ENCODE measurements around the gene LMOD1.

Gene LMOD1

GRCh38 chr1:201925981-201926645, 20.2 kb downstream of the LMOD1 start:
- H3K36me3 ChIP-seq (replicated peaks; ENCODE audit: low read depth, low read length) = no peaks in the 10 kb centered on the region
- no peak overlapping the region for H3K4me3 ChIP-seq (ENCODE audit: low read length)
- H3K27ac ChIP-seq (ENCODE audit: low read length) = no peak overlapping the region

DNA sequence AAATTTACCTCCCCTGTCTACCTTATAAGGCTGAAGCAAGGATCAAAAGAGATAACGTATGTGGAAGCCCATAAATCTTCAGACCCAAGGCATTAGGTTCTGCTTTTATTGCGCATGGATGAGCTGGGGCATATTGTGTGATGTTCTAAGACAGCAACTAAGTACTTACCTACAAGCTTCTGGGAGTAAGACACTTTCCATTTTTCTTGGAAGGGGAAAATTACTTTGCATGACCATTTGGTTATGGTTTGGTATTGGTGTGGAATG, 21.1 kb downstream of the LMOD1 start:
- Histone ChIP-seq H3K4me3 (ENCODE audit: low read length) (no peak overlapping the region), H3K27ac (ENCODE audit: low read length) (no peak overlapping the region), H3K27me3 (ENCODE audit: low read depth, low read length) (peaks cover 11% of the 10 kb centered on the region), H2AFZ (ENCODE audit: low read depth, low read length) (no peak overlapping the region), H3K36me3 (replicated peaks; ENCODE audit: low read depth, low read length) (no peaks in the 10 kb centered on the region), H3K4me2 (ENCODE audit: low read length) (no peak overlapping the region), H3K4me1 (ENCODE audit: low read length) (peaks cover 4% of the 10 kb centered on the region; the same call in 1 of the 2 replicates), H4K20me1 (ENCODE audit: insufficient read depth, low read length) (no peaks in the 10 kb centered on the region), H3K9ac (ENCODE audit: low read length) (no peak overlapping the region), H3K9me3 (ENCODE audit: insufficient read depth, low read length) (no peaks in the 10 kb centered on the region), H3K79me2 (ENCODE audit: low read length) (no peaks in the 10 kb centered on the region)
- TF ChIP-seq EZH2phosphoT487 (IDR thresholded peaks at IDR 0.05; ENCODE audit: low read depth) (no peak), CTCF (IDR thresholded peaks at IDR 0.05; ENCODE audit: low read depth, low read length) (no peak)

More at GRCh38 chr1:201925981-201926645, 20.2 kb downstream of the LMOD1 start:
- Histone ChIP-seq H3K4me1 (ENCODE audit: low read length) (peaks cover 4% of the 10 kb centered on the region; the same call in 1 of the 2 replicates), H3K27me3 (ENCODE audit: low read depth, low read length) (peaks cover 20% of the 10 kb centered on the region), H3K9me3 (ENCODE audit: insufficient read depth, low read length) (no peaks in the 10 kb centered on the region), H2AFZ (ENCODE audit: low read depth, low read length) (no peak overlapping the region), H3K9ac (ENCODE audit: low read length) (no peak overlapping the region), H3K4me2 (ENCODE audit: low read length) (no peak overlapping the region), H3K79me2 (ENCODE audit: low read length) (no peaks in the 10 kb centered on the region), H4K20me1 (ENCODE audit: insufficient read depth, low read length) (no peaks in the 10 kb centered on the region)
- TF ChIP-seq EZH2phosphoT487 (IDR thresholded peaks at IDR 0.05; ENCODE audit: low read depth) = no peak

- H3K9me3 ChIP-seq (ENCODE audit: insufficient read depth, low read length) = no peaks in the 10 kb centered on the region
- peaks cover 4% of the 10 kb centered on the region; the same call in 1 of the 2 replicates for H3K4me1 ChIP-seq (ENCODE audit: low read length)
- TF ChIP-seq EZH2phosphoT487 (IDR thresholded peaks at IDR 0.05; ENCODE audit: low read depth) = no peak
- TF ChIP-seq CTCF (IDR thresholded peaks at IDR 0.05; ENCODE audit: low read depth, low read length) = no peak
- no peaks in the 10 kb centered on the region for H4K20me1 ChIP-seq (ENCODE audit: insufficient read depth, low read length)
- H3K4me3 ChIP-seq (ENCODE audit: low read length) = no peak overlapping the region
- no peaks in the 10 kb centered on the region for H3K36me3 ChIP-seq (replicated peaks; ENCODE audit: low read depth, low read length)
- H2AFZ ChIP-seq (ENCODE audit: low read depth, low read length) = 0 out of 2 replicates have a peak overlapping the region, but pooled peaks have one; percentile 31
- H3K9ac ChIP-seq (ENCODE audit: low read length) = no peak overlapping the region
- H3K27ac ChIP-seq (ENCODE audit: low read length) = no peak overlapping the region
- no peaks in the 10 kb centered on the region for H3K79me2 ChIP-seq (ENCODE audit: low read length)
- H3K4me2 ChIP-seq (ENCODE audit: low read length) = no peak overlapping the region
- H3K27me3 ChIP-seq (ENCODE audit: low read depth, low read length) = peaks cover 7% of the 10 kb centered on the region; the same call in 1 of the 2 replicates
Observed at GRCh38 chr1:201921952-201922558, 24.3 kb downstream of the LMOD1 start.

DNA sequence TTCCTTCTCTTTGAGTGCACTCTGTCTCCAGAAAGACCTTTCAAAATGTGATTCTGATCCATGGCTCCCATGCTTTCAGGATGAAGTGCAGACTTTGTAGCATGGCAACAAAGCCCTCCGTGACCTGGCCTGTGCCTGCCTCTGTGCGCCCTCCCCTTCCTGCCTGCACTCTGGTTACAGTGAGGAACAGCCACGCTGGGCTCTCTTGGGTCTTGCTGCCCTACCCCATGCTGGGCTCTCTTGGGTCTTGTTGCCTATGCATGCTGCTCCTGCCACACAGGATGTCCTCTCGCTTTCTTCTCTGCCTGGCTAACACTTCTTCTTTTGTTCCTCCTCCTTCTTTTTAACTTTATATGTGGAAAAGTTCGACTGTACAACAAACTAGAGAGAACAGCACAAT, 28.0 kb downstream of the LMOD1 start:
- Histone ChIP-seq H3K9ac (ENCODE audit: low read length) (no peak overlapping the region), H3K27ac (ENCODE audit: low read length) (no peak overlapping the region), H3K79me2 (ENCODE audit: low read length) (no peaks in the 10 kb centered on the region), H2AFZ (ENCODE audit: low read depth, low read length) (no peak overlapping the region), H3K36me3 (replicated peaks; ENCODE audit: low read depth, low read length) (no peaks in the 10 kb centered on the region), H3K4me3 (ENCODE audit: low read length) (no peak overlapping the region), H3K9me3 (ENCODE audit: insufficient read depth, low read length) (no peaks in the 10 kb centered on the region), H3K4me2 (ENCODE audit: low read length) (no peak overlapping the region), H3K4me1 (ENCODE audit: low read length) (peaks cover 10% of the 10 kb centered on the region; the same call in 1 of the 2 replicates), H3K27me3 (ENCODE audit: low read depth, low read length) (peaks cover 11% of the 10 kb centered on the region; the same call in 1 of the 2 replicates), H4K20me1 (ENCODE audit: insufficient read depth, low read length) (no peaks in the 10 kb centered on the region)
- TF ChIP-seq EZH2phosphoT487 (IDR thresholded peaks at IDR 0.05; ENCODE audit: low read depth) (no peak), CTCF (IDR thresholded peaks at IDR 0.05; ENCODE audit: low read depth, low read length) (no peak)
